ENCODE measurements around the gene ZNF853.
"Not testable (repeated sequence)": the region's sequence is repeated elsewhere in the genome, so short reads cannot be mapped to it uniquely, and the experiment has no call there.

The ZNF853 gene

DNA sequence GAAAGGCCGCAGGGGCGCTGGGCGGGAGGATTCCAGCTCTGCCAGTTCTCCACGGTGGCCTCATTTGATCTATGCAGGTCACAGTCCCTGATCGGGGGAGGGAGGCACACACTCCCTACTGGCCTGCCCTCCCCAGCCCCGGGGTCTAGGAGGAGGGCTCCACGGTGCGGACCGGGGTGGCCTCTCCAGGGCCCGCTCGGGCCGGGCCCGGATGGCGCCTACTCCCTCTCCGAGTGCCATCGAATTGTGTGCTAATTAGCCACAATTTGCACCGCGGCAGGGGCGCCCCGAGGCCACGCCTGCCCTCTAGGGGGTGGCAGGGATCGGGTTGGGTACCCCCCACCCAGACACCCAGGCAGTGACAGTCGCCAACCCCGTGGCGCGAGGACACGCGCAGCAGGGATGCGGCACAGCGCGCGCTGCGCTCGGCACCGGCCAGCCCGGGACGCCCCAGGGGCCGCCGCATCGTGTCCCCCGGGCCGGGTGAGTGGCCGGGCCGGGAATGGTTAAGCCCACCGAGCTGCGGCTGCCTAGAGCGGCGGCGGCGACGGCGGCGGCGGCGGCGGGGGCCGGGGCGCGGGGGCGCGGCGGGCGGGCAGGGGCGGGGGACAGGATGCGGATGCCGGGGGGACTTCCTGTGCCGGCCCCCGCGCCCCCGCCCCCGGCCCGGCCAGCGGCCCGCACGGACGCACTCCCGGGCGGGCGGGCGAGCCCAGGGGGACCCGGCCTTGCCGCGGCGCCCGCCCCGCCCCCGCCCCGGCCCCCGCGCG, at the start of gene ZNF853:
Gene ZNF853 (plus strand): TSS at position 658 of the 770 bp plus-strand sequence. CDS start 565 bp downstream, outside the sequence.
- Histone ChIP-seq H3K9me3 (no peaks in the 10 kb centered on the region), H3K4me1 (peaks cover 6% of the 10 kb centered on the region), H3K27me3 (ENCODE audit: low read depth) (no peaks in the 10 kb centered on the region), H3K4me3 (peak within 1 kb of the TSS; percentile 52), H3K36me3 (replicated peaks) (no peaks in the 10 kb centered on the region; the same call in 1 of the 2 replicates)
- in situ Hi-C loops (cut with MboI; ENCODE audit: low sequenced_read_pairs), result no loop called here
- DNase-seq (ENCODE audit: low spot score in 2 of 2), result peak in 1 of 2 experiments; percentile 42

DNA sequence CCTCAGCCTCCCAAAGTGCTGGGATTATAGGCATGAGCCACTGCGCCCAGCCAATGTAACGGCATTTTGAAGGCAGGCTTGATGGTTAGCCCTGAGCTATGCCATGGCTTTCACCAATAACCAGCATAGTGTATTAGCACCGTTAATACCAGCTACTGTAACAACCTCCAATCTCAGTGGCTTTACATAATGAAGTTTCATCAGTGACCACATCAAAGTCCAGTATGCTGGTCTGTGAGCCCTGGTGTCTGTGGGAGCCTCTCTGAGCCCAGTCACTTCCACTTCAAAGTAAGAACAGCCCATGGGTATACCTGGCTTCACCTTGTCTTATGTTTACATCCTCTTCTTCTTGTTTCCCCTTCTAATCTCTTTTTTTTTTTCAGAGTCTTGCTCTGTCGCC, 49.8 kb upstream of the ZNF853 start:
- H3K27me3 ChIP-seq (ENCODE audit: low read depth), result no peaks in the 10 kb centered on the region
- DNase-seq (ENCODE audit: low spot score in 2 of 2), result no peak
- in situ Hi-C loops (cut with MboI; ENCODE audit: low sequenced_read_pairs), result no loop called here

GRCh38 chr7:6567886-6568285, 47.5 kb upstream of the ZNF853 start:
- no peak overlapping the region for H3K4me3 ChIP-seq
- H3K4me1 ChIP-seq, result no peaks in the 10 kb centered on the region
- in situ Hi-C loops (cut with MboI; ENCODE audit: low sequenced_read_pairs), result no loop called here
- H3K27me3 ChIP-seq (ENCODE audit: low read depth), result no peaks in the 10 kb centered on the region
- no peaks in the 10 kb centered on the region for H3K9me3 ChIP-seq
- H3K36me3 ChIP-seq (replicated peaks), result no peaks in the 10 kb centered on the region
- DNase-seq (ENCODE audit: low spot score in 2 of 2), result no peak

More for the DNA sequence above, 49.8 kb upstream of the ZNF853 start:
- H3K9me3 ChIP-seq, result no peaks in the 10 kb centered on the region
- no peaks in the 10 kb centered on the region for H3K36me3 ChIP-seq (replicated peaks)
- no peaks in the 10 kb centered on the region for H3K4me1 ChIP-seq
- no peak overlapping the region for H3K4me3 ChIP-seq

DNA sequence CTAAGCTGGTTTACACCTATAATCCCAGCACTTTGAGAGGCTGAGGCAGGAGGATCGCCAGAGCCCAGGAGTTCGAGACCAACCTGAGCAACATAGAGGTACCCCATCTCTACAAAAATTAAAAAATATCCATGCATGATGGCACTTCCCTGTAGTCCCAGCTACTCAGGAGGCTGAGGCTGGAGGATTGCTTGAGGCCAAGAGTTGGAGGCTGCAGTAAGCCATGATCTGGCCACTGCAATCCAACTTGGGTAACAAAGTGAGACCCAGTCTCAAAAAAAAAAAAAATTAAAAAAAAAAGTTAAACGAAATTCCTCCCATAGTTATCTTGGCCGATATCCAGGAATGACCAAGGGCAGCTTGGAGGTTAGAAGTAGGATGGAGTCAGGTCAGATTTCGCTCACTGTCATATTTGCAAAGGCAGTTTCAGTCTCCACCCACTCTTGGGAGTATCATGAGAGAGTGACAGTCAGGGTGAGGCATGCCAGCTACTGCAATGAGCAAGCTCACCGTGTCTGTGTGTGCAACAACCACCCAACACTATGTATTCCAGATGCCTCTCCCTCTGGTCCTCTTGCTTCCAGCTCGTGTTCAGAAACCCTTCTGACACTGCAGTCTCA, 44.1 kb upstream of the ZNF853 start:
- Histone ChIP-seq H3K27me3 (ENCODE audit: low read depth) (no peaks in the 10 kb centered on the region), H3K36me3 (replicated peaks) (no peaks in the 10 kb centered on the region), H3K9me3 (no peaks in the 10 kb centered on the region), H3K4me1 (peaks cover 3% of the 10 kb centered on the region), H3K4me3 (no peak overlapping the region)
- no peak for DNase-seq (ENCODE audit: low spot score in 2 of 2)
- in situ Hi-C loops (cut with MboI; ENCODE audit: low sequenced_read_pairs), result no loop called here

DNA sequence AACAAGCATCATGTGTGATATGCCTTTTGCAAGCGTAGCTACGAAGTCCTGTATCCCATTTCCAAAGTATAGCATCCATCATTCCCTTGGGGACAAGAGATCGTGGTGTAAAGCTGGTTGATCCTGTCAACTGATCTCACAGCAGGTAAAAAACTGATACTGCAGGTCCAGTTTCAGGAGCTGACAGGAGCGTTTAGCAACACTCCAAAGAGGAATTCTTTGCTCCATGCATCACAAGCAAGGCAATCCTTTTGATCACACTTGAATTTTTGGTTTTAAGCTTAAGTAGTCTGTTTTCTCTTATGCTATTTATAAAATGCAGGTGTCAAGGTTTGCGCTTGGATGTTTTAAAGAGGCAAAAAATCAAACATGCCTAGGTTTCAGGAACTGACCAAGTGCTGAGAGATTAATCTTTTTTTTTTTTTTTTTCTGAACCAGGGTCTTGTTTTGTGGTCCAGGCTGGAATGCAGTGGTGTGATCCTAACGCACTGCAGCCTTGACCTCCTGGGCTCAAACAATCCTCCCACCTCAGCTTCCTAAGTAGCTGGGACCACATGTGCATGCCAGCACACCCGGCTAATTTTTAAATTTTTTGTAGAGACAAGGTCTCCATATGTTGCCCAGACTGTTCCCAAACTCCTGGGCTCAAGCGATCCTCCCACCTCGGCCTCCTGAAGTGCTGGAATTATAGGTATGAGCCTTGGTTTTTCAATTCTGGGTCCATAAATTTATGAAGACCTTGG, 40.0 kb upstream of the ZNF853 start:
- DNase-seq (ENCODE audit: low spot score in 2 of 2), result no peak
- in situ Hi-C loops (cut with MboI; ENCODE audit: low sequenced_read_pairs), result no loop called here
- Histone ChIP-seq H3K4me3 (no peak overlapping the region), H3K27me3 (ENCODE audit: low read depth) (no peaks in the 10 kb centered on the region), H3K36me3 (replicated peaks) (0 out of 2 replicates have a peak, but pooled peaks cover 4% of the 10 kb centered on the region), H3K4me1 (peaks cover 10% of the 10 kb centered on the region), H3K9me3 (no peaks in the 10 kb centered on the region)

DNA sequence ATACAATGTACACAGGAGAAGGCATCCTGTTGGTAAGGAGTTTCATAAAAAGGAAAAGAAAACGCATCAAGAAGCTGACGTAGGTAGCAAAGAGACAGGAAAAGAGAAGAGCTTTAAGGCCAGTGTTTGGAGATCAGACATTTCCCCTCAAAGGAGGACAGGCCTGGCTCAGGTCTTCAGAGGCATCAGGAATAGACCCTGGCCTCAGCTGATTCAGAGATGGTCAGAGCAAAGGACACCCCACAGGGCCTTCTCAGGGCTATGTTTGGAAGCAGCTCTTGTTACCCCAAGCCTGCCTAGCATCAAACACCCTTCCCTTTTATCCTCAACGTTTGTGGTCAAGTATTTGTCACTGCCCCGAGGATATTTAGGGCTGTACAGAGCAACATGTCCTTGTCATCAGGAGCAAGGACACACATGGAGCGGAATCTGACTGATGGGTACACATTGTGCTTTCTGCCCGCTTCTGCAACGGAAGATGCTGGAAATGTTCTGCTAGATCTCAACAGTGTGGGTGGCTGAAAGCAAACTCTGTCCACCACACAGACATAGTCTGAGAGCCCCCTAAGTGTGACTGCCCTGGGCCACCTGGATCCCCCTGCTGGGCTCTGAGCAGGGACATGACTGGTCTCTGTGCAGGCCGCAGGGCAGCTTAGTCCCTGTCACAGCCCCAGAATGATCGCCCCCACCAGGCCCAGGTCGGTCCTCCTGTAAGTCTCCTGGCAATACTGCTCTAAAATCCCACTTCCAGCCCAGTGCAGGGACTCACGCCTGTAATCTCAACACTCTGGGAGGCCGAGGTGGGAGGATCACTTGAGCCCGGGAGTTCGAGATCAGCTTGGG, 39.2 kb upstream of the ZNF853 start:
- no peaks in the 10 kb centered on the region for H3K9me3 ChIP-seq
- no peaks in the 10 kb centered on the region for H3K27me3 ChIP-seq (ENCODE audit: low read depth)
- in situ Hi-C loops (cut with MboI; ENCODE audit: low sequenced_read_pairs), result no loop called here
- H3K4me3 ChIP-seq, result peak overlapping the region; percentile 80
- peaks cover 10% of the 10 kb centered on the region for H3K4me1 ChIP-seq
- 0 out of 2 replicates have a peak, but pooled peaks cover 4% of the 10 kb centered on the region for H3K36me3 ChIP-seq (replicated peaks)
- DNase-seq (ENCODE audit: low spot score in 2 of 2), result peak in 1 of 2 experiments; percentile 26

DNA sequence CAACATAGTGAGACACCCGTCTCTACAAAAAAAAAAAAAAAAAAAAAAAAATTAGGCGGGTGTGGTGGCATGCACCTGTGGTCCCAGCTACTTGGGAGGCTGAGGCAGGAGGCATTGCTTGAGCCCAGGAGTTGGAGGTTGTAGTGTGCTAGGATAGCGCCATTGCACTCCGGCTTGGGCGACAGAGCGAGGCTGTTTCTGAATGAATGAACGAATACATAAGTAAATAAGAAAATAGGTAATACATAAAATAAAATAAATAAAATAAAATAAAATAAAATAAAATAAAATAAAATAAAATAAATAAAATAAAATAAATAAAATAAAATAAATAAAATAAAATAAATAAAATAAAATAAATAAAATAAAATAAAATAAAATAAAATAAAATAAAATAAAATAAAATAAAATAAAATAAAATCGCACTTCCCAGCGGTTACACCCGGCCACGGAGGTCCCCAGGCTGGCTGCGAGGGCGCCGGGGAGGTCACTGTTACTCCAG, 38.5 kb upstream of the ZNF853 start:
- Histone ChIP-seq H3K4me1 (peaks cover 10% of the 10 kb centered on the region), H3K4me3 (peak overlapping the region; percentile 80), H3K36me3 (replicated peaks) (peaks cover 11% of the 10 kb centered on the region)
- DNase-seq (ENCODE audit: low spot score in 2 of 2); H3K9me3 ChIP-seq; in situ Hi-C loops (cut with MboI; ENCODE audit: low sequenced_read_pairs); H3K27me3 ChIP-seq (ENCODE audit: low read depth): not testable (repeated sequence)

DNA sequence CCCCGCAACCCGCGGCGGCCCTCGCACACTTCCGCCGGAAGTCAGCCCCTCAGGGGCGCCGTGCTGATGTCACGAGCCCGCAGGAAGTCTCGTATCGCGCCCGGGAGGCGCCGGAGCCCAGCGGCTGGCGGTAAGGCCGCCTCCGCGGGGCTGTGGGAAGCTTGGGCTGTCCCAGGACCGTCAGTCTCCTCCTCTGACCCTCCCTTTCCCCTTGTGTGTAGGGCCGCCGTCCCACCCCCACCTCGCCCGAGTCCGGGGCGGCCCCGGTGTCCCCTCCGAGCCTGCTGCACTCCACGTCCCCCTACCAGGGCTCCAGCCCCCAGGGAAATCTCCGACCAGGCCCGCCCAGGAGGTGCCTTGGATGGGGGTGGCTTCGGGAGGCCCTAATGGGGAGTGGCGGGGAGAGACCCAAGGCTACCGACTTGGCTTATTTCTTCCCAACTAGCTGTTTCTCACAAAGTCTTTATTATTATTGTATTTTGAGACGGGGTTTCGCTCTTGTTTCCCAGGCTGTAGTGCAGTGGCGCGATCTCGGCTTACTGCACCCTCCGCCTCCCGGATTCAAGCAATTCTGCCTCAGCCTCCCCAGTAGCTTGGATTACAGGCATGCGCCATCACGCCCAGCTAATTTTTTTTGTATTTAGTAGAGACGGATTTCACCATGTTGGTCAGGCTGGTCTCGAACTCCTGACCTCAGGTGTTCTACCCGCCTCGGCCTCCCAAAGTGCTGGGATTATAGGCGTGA, 37.9 kb upstream of the ZNF853 start, which contains the start of gene ZDHHC4:
Gene ZDHHC4 (plus strand): TSS at position 86 of the 745 bp plus-strand sequence. CDS start 3,108 bp downstream, outside the sequence.
- peaks cover 10% of the 10 kb centered on the region for H3K4me1 ChIP-seq
- no peaks in the 10 kb centered on the region for H3K27me3 ChIP-seq (ENCODE audit: low read depth)
- DNase-seq (ENCODE audit: low spot score in 2 of 2), result peak; percentile 87 to 92
- no peaks in the 10 kb centered on the region for H3K9me3 ChIP-seq
- H3K36me3 ChIP-seq (replicated peaks), result peaks cover 17% of the 10 kb centered on the region
- in situ Hi-C loops (cut with MboI; ENCODE audit: low sequenced_read_pairs), result no loop called here
- H3K4me3 ChIP-seq, result peak within 1 kb of the TSS; percentile 80

DNA sequence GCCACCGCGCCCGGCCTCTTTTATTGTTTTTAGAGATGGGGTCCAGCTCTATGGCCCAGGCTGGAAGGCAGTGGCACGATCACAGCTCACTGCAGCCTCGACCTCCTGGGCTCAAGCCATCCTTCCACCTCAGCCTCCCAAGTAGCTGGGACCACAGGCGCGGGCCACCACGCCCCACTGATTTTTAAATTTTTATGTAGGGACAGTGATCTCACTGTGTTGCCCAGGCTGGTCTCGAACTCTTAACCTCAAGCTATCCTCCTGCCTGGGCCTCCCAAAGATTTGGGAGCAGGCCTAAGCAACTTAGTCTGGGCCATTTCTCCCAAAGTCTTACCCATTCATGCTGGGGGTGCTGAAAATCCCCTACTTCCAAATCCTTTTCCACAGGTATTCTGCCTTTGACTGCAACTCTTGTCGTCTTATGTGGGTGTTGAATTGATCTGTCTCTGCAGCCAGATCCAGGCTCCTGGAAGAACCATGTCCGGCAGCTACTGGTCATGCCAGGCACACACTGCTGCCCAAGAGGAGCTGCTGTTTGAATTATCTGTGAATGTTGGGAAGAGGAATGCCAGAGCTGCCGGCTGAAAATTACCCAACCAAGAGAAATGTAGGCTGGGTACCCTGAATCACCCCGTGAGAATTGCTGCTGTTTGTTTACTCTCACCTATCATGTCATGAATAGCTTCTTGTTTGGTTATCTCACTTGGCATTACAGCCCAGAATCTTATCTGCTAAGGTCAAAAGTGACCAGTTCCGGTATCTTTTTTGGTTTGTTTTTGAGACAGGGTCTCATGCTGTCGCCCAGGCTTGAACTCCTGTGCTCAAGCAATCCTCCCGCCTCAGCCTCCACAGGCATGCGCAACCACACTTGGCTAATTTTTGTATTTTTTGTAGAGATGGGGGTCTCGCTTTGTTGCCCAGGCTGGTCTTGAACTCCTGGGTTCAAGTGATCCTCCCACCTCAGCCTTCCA, 37.0 kb upstream of the ZNF853 start:
- Histone ChIP-seq H3K36me3 (replicated peaks) (peaks cover 26% of the 10 kb centered on the region), H3K4me3 (peak overlapping the region; percentile 80), H3K9me3 (no peaks in the 10 kb centered on the region), H3K27me3 (ENCODE audit: low read depth) (no peaks in the 10 kb centered on the region), H3K4me1 (peaks cover 10% of the 10 kb centered on the region)
- no peak for DNase-seq (ENCODE audit: low spot score in 2 of 2)
- in situ Hi-C loops (cut with MboI; ENCODE audit: low sequenced_read_pairs), result no loop called here

DNA sequence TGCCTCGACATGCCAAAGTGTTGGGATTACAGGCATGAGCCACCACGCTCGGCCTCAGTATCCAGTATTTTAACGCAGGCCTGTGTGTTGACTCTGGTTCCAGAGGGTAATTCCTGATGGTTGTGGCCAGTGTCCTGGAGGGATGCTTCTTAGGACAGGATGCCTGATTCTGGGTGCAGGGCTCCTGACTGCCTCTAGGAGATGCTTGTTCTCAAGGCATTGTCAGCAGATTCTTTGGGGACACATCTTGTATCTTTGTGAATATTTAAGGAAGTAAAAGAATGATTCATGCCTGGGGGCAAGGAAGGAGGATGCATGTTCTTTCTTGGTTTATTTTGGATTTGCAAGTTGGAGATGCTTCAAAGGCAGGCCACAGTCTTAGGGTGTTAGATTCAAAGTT, 36.0 kb upstream of the ZNF853 start:
- no peak overlapping the region for H3K4me3 ChIP-seq
- peaks cover 10% of the 10 kb centered on the region for H3K4me1 ChIP-seq
- in situ Hi-C loops (cut with MboI; ENCODE audit: low sequenced_read_pairs), result no loop called here
- no peaks in the 10 kb centered on the region for H3K9me3 ChIP-seq
- peak in 1 of 2 experiments; percentile 18 for DNase-seq (ENCODE audit: low spot score in 2 of 2)
- no peaks in the 10 kb centered on the region for H3K27me3 ChIP-seq (ENCODE audit: low read depth)
- peaks cover 34% of the 10 kb centered on the region for H3K36me3 ChIP-seq (replicated peaks)

DNA sequence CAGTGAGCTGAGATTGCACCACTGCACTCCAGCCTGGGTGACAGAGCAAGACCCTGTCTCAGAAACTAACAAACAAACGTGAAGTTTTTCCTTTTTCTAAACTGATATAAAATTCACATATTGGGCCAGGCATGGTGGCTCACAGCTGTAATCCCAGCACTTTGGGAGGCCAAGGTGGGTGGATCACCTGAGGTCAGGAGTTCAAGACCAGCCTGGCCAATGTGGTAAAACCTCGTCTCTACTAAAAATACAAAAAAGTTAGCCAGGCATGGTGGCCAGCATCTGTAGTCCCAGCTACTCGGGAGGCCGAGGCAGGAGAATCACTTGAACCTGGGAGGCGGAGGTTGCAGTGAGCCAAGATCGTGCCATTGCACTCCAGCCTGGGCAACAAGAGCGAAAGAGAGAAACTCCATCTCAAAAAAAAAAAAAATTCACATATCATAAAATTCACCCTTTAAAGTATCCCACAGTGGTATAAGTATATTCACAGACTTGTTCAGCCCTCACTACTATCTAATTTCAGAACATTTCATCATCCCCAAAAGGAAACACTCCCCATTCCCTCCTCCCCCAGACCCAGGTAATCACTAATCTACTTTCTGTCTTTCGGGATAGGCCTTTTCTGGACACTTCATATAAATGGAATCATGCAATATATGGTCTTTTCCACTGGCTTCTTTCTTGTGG, 29.5 kb upstream of the ZNF853 start:
- H3K27me3 ChIP-seq (ENCODE audit: low read depth); H3K9me3 ChIP-seq; in situ Hi-C loops (cut with MboI; ENCODE audit: low sequenced_read_pairs); DNase-seq (ENCODE audit: low spot score in 2 of 2); H3K4me3 ChIP-seq; H3K4me1 ChIP-seq: not testable (repeated sequence)
- H3K36me3 ChIP-seq (replicated peaks), result peaks cover 70% of the 10 kb centered on the region
